Measurements from ENCODE around the gene COPS3. TPM values are rescaled to one million over a fixed set of nuclear protein-coding genes. Genes with fewer than 3 reads are reported as not detected.

COPS3 gene
- total and polyA plus RNA-seq, 2 of the 4 experiments (the other 2 are of a cell fraction): 71.4 to 144 TPM

GRCh38 chr17:17207998-17208397 is 73.0 kb downstream of the COPS3 start:
- BruUV-seq (replicated peaks): no TSS peak
- dilution Hi-C loops (cut with HindIII; ENCODE audit: low sequenced_read_pairs, unreplicated experiment): no loop called here

More at GRCh38 chr17:17207998-17208397, 73.0 kb downstream of the COPS3 start:
- in situ Hi-C loops (cut with MboI; ENCODE audit: low sequenced_read_pairs): no loop called here
- CTCF ChIA-PET: no interaction called here
- Histone ChIP-seq H3K4me3 (ENCODE audit: insufficient read depth, low read depth, low read length) (no peak overlapping the region), H3K9me1 (ENCODE audit: insufficient read depth, low read length) (peaks cover 15% of the 10 kb centered on the region; the same call in 1 of the 2 replicates), H3K79me1 (ENCODE audit: low read depth in 1 of 2, low read length in 2 of 2) (peaks cover 0 to 11% of the 10 kb centered on the region in 2 experiments; a peak in 2 of 4 replicates), H2BK5ac (ENCODE audit: low read depth, low read length, poor library complexity, severe bottlenecking) (no peak overlapping the region), H3K23ac (ENCODE audit: low read depth, low read length) (no peak overlapping the region), H2BK15ac (ENCODE audit: low read depth, low read length) (no peak overlapping the region), H2AK5ac (ENCODE audit: low read depth, low read length) (no peak overlapping the region), H2BK120ac (ENCODE audit: low read depth, low read length) (no peak overlapping the region), H4K8ac (ENCODE audit: low read depth in 2 of 2, low read length in 2 of 2) (no peak overlapping the region), H3K14ac (replicated peaks; ENCODE audit: low read depth, low read length) (no peak overlapping the region), H2BK20ac (ENCODE audit: low read depth, low read length) (no peak overlapping the region), H3K27me3 (ENCODE audit: control insufficient read depth, insufficient read depth, low read length) (no peaks in the 10 kb centered on the region), H3K4ac (ENCODE audit: low read depth, low read length) (no peak overlapping the region), H4K20me1 (ENCODE audit: insufficient read depth, low read length) (peaks cover 4% of the 10 kb centered on the region; the same call in 1 of the 2 replicates), H4K91ac (ENCODE audit: insufficient read depth, low read depth, low read length) (no peak overlapping the region), H3K4me2 (ENCODE audit: low read depth, low read length) (no peak overlapping the region), H3K18ac (ENCODE audit: low read depth, low read length) (no peak overlapping the region), H3K9ac (ENCODE audit: low read depth, low read length) (no peak overlapping the region), H3K56ac (ENCODE audit: extremely low read depth, insufficient read depth, low read length) (no peak overlapping the region), H3K36me3 (ENCODE audit: control insufficient read depth, insufficient read depth, low read length) (peaks cover 9% of the 10 kb centered on the region), H4K5ac (ENCODE audit: low read depth, low read length) (no peak overlapping the region), H2AK9ac (replicated peaks; ENCODE audit: low read depth, low read length, poor library complexity) (no peak overlapping the region), H3K27ac (ENCODE audit: insufficient read depth, low read length) (no peak overlapping the region), H2AFZ (replicated peaks; ENCODE audit: low read length, poor library complexity) (no peak overlapping the region), H3K4me1 (ENCODE audit: control insufficient read depth, insufficient read depth, low read length) (peaks cover 14% of the 10 kb centered on the region), H3K9me3 (ENCODE audit: control insufficient read depth, insufficient read depth, low read length) (no peaks in the 10 kb centered on the region)
- TF ChIP-seq MAFK (IDR thresholded peaks at IDR 0.05; ENCODE audit: low read depth, low read length) (no peak), ELK1 (IDR thresholded peaks at IDR 0.05; ENCODE audit: borderline replicate concordance, low read depth, low read length) (no peak), MAZ (IDR thresholded peaks at IDR 0.05; ENCODE audit: borderline replicate concordance, low read depth, low read length) (no peak), BHLHE40 (IDR thresholded peaks at IDR 0.05; ENCODE audit: low read depth, low read length) (no peak), CTCF (conservative IDR thresholded peaks at IDR 0.05; ENCODE audit: low read depth, low read length) (no peak), RAD21 (IDR thresholded peaks at IDR 0.05; ENCODE audit: low read length) (no peak), USF2 (IDR thresholded peaks at IDR 0.05; ENCODE audit: low read depth, low read length) (no peak), CHD1 (IDR thresholded peaks at IDR 0.05; ENCODE audit: low read depth, low read length) (no peak), CEBPB (IDR thresholded peaks at IDR 0.05; ENCODE audit: low read depth, low read length) (no peak), SMC3 (IDR thresholded peaks at IDR 0.05; ENCODE audit: low read depth, low read length) (no peak), RCOR1 (IDR thresholded peaks at IDR 0.05; ENCODE audit: insufficient replicate concordance, low read length) (no peak), FOS (IDR thresholded peaks at IDR 0.05; ENCODE audit: low read depth, low read length) (no peak), RFX5 (IDR thresholded peaks at IDR 0.05; ENCODE audit: low read depth, low read length) (no peak), NFE2L2 (IDR thresholded peaks at IDR 0.05; ENCODE audit: low read depth, low read length) (no peak), POLR2A (IDR thresholded peaks at IDR 0.05; ENCODE audit: low read depth, low read length) (no peak), MXI1 (IDR thresholded peaks at IDR 0.05; ENCODE audit: borderline replicate concordance, low read depth, low read length) (no peak)
- WGBS, 2 experiments (ENCODE audit: extremely low coverage in 2 of 2, insufficient read length in 1 of 2): 100% methylated on average over 2 of the region's 8 CpGs; no CpG with 5 or more reads in 1 of the 2 experiments
- POLR2A ChIA-PET (ENCODE audit: unreplicated experiment): no interaction called here
- intact Hi-C loops (cut with micrococcal nuclease): no loop called here
- DNase-seq (no peak), ATAC-seq (ENCODE audit: low read depth) (no peak)
